ENCODE results near the gene ACTMAP.
"Not testable (repeated sequence)": the region's sequence is repeated elsewhere in the genome, so short reads cannot be mapped to it uniquely, and the experiment has no call there.

GRCh38 chr19:40732304-40732703 is 18.0 kb downstream of the ACTMAP start:
- TF ChIP-seq ZNF514 (tag by site-specific recombination; IDR thresholded peaks at IDR 0.05); ZNF398 (tag by site-specific recombination; IDR thresholded peaks at IDR 0.05); KLF1 (tag by site-specific recombination; IDR thresholded peaks at IDR 0.05); ZNF768 (tag by site-specific recombination; IDR thresholded peaks at IDR 0.05); ZNF157 (tag by site-specific recombination; IDR thresholded peaks at IDR 0.05); ZNF658 (tag by site-specific recombination; IDR thresholded peaks at IDR 0.05); ZNF24 (tag by site-specific recombination; IDR thresholded peaks at IDR 0.05); GLI4 (tag by site-specific recombination; IDR thresholded peaks at IDR 0.05); ZNF239 (tag by site-specific recombination; IDR thresholded peaks at IDR 0.05); RBAK (tag by site-specific recombination; IDR thresholded peaks at IDR 0.05); ZNF513 (tag by site-specific recombination; IDR thresholded peaks at IDR 0.05); ZBTB26 (tag by site-specific recombination; optimal IDR thresholded peaks at IDR 0.05): not testable (repeated sequence)
- TF ChIP-seq, protein P1, sequence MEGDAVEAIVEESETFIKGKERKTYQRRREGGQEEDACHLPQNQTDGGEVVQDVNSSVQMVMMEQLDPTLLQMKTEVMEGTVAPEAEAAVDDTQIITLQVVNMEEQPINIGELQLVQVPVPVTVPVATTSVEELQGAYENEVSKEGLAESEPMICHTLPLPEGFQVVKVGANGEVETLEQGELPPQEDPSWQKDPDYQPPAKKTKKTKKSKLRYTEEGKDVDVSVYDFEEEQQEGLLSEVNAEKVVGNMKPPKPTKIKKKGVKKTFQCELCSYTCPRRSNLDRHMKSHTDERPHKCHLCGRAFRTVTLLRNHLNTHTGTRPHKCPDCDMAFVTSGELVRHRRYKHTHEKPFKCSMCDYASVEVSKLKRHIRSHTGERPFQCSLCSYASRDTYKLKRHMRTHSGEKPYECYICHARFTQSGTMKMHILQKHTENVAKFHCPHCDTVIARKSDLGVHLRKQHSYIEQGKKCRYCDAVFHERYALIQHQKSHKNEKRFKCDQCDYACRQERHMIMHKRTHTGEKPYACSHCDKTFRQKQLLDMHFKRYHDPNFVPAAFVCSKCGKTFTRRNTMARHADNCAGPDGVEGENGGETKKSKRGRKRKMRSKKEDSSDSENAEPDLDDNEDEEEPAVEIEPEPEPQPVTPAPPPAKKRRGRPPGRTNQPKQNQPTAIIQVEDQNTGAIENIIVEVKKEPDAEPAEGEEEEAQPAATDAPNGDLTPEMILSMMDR (tag by site-specific recombination; IDR thresholded peaks at IDR 0.05), result not testable (repeated sequence)
- TF ChIP-seq, protein P2, sequence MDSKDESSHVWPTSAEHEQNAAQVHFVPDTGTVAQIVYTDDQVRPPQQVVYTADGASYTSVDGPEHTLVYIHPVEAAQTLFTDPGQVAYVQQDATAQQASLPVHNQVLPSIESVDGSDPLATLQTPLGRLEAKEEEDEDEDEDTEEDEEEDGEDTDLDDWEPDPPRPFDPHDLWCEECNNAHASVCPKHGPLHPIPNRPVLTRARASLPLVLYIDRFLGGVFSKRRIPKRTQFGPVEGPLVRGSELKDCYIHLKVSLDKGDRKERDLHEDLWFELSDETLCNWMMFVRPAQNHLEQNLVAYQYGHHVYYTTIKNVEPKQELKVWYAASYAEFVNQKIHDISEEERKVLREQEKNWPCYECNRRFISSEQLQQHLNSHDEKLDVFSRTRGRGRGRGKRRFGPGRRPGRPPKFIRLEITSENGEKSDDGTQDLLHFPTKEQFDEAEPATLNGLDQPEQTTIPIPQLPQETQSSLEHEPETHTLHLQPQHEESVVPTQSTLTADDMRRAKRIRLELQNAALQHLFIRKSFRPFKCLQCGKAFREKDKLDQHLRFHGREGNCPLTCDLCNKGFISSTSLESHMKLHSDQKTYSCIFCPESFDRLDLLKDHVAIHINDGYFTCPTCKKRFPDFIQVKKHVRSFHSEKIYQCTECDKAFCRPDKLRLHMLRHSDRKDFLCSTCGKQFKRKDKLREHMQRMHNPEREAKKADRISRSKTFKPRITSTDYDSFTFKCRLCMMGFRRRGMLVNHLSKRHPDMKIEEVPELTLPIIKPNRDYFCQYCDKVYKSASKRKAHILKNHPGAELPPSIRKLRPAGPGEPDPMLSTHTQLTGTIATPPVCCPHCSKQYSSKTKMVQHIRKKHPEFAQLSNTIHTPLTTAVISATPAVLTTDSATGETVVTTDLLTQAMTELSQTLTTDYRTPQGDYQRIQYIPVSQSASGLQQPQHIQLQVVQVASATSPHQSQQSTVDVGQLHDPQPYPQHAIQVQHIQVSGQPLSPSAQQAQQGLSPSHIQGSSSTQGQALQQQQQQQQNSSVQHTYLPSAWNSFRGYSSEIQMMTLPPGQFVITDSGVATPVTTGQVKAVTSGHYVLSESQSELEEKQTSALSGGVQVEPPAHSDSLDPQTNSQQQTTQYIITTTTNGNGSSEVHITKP (tag by site-specific recombination; IDR thresholded peaks at IDR 0.05), result not testable (repeated sequence)
